IPS-18c (cell line): ENCODE results near the gene HTD2.
"Not testable (repeated sequence)": the region's sequence is repeated elsewhere in the genome, so short reads cannot be mapped to it uniquely, and the experiment has no call there.

Source experiments
- H3K4me3 ChIP-seq: 2 replicates; pipeline ENCODE4 v1.7.0; 2013; ENCODE audit warnings: low read depth, mild to moderate bottlenecking, low read length, moderate library complexity; ENCODE audit not compliant: insufficient read depth
- H3K9me3 ChIP-seq: one replicate; pipeline ENCODE4 v1.6.1; 2013; ENCODE audit warnings: mild to moderate bottlenecking, low read length, moderate library complexity; ENCODE audit not compliant: control insufficient read depth, insufficient read depth

The HTD2 gene

DNA sequence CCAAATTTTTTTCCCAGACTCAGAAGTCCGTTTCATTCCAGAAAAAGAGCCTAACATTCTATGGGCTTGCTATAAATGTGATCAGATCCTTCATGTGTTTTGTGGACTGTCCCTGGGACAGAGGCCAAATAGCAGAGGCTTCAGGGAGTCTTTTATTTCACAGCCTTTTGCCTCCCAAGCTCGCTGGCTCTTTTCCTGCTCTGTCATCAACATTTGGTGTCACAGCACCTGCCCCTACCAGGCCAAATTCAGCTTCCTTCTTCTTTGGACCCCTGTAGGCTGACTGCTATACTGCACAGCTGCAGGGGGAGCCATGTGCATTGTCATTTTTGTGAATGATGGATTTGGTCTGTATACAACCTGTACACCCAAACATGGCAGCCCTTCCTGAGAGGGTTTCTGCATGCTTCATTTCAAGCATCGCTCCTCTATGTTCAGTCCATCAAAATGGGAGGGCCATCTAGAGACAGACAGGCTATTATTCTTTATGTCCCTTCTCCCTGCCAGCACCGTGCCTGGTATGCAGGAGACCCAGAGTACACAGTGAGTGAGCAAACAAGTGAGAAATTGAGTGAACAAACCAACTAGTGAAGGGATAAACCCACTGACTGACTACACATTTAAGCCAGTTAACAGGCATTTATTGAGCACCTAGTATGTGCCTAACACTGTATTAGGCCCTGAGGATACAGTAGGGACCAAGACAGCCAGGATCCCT is 18.1 kb upstream of the HTD2 start:
- Histone ChIP-seq H3K9me3 (peaks cover 4% of the 10 kb centered on the region), H3K4me3 (no peak overlapping the region)

DNA sequence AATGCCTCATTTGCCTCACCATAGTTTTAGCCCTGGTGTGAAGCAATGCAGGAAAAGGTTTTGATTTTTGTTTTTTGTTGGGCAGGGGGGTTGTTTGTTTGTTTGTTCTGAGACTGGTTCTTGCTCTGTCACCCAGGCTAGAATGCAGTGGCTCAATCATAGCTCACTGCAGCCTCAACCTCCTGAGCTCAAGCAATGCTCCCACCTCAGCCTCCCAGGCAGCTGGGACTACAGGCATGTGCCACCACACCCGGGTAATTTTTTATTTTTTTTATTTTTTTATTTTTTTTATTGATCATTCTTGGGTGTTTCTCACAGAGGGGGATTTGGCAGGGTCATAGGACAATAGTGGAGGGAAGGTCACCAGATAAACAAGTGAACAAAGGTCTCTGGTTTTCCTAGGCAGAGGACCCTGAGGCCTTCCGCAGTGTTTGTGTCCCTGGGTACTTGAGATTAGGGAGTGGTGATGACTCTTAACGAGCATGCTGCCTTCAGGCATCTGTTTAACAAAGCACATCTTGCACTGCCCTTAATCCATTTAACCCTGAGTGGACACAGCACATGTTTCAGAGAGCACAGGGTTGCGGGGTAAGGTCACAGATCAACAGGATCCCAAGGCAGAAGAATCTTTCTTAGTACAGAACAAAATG is 17.2 kb upstream of the HTD2 start:
- H3K4me3 ChIP-seq: not testable (repeated sequence)

DNA sequence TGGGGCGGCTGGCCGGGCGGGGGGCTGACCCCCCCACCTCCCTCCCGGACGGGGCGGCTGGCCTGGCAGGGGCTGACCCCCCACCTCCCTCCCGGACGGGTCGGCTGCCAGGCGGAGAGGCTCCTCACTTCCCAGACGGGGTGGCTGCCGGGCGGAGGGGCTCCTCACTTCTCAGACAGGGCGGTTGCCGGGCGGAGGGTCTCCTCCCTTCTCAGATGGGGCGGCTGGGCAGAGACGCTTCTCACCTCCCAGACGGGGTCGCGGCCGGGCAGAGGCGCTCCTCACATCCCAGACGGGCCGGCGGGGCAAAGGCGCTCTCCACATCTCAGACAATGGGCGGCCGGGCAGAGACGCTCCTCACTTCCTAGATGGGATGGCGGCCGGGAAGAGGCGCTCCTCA is 15.9 kb upstream of the HTD2 start:
- not testable (repeated sequence) for H3K9me3 ChIP-seq, H3K4me3 ChIP-seq

More for the DNA sequence above, 17.2 kb upstream of the HTD2 start:
- H3K9me3 ChIP-seq: not testable (repeated sequence)

GRCh38 chr3:58291671-58292338 is 14.5 kb upstream of the HTD2 start:
- Histone ChIP-seq H3K9me3 (peaks cover 4% of the 10 kb centered on the region), H3K4me3 (no peak overlapping the region)

- peaks cover 4% of the 10 kb centered on the region for H3K9me3 ChIP-seq
- no peak overlapping the region for H3K4me3 ChIP-seq
Observed at GRCh38 chr3:58292866-58293265, 13.5 kb upstream of the HTD2 start.

GRCh38 chr3:58293516-58293915 is 12.8 kb upstream of the HTD2 start:
- Histone ChIP-seq H3K4me3 (no peak overlapping the region), H3K9me3 (peaks cover 4% of the 10 kb centered on the region)

- H3K9me3 ChIP-seq: peaks cover 6% of the 10 kb centered on the region
- no peak overlapping the region for H3K4me3 ChIP-seq
Observed at GRCh38 chr3:58296269-58296668, 10.1 kb upstream of the HTD2 start.

- Histone ChIP-seq H3K4me3 (no peak overlapping the region), H3K9me3 (peaks cover 6% of the 10 kb centered on the region)
Observed at GRCh38 chr3:58296843-58297242, 9.5 kb upstream of the HTD2 start.

DNA sequence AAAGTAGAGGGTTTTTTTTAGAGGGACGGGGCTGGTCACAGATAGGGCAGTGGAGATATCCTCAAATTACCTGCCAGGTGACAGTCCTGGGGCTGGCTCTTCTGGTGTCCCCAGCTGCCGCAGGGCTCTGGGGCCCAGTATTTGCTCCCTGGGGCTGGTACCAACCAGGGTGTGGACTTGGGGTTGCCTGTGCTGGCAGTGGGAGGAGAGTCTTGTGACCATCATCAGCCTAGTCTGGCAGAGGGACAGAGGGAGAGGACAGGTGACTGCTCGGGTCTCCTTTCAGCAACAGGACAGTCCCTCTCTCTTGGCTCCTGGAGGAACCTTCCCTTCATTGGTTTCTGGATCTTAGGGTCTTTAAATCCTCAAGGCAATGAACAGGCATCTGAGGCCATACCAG is 8.1 kb upstream of the HTD2 start:
- H3K4me3 ChIP-seq: no peak overlapping the region
- peaks cover 2% of the 10 kb centered on the region for H3K9me3 ChIP-seq

- H3K9me3 ChIP-seq: peaks cover 2% of the 10 kb centered on the region
Observed at GRCh38 chr3:58299075-58299474, 7.2 kb upstream of the HTD2 start.

GRCh38 chr3:58299839-58300516 is 6.3 kb upstream of the HTD2 start:
- H3K9me3 ChIP-seq: peaks cover 2% of the 10 kb centered on the region
- H3K4me3 ChIP-seq: no peak overlapping the region

More at GRCh38 chr3:58299075-58299474, 7.2 kb upstream of the HTD2 start:
- no peak overlapping the region for H3K4me3 ChIP-seq

- peak overlapping the region; percentile 98 for H3K4me3 ChIP-seq
- no peaks in the 10 kb centered on the region for H3K9me3 ChIP-seq
Observed at GRCh38 chr3:58307639-58308215, 1.4 kb downstream of the HTD2 start.

GRCh38 chr3:58308728-58309127 is 2.4 kb downstream of the HTD2 start:
- no peak overlapping the region for H3K4me3 ChIP-seq

GRCh38 chr3:58317811-58318210 is 11.5 kb downstream of the HTD2 start:
- Histone ChIP-seq H3K4me3 (no peak overlapping the region), H3K9me3 (no peaks in the 10 kb centered on the region)

More at GRCh38 chr3:58308728-58309127, 2.4 kb downstream of the HTD2 start:
- H3K9me3 ChIP-seq: no peaks in the 10 kb centered on the region

- Histone ChIP-seq H3K4me3 (no peak overlapping the region), H3K9me3 (no peaks in the 10 kb centered on the region)
Observed at GRCh38 chr3:58321791-58322190, 15.5 kb downstream of the HTD2 start.

DNA sequence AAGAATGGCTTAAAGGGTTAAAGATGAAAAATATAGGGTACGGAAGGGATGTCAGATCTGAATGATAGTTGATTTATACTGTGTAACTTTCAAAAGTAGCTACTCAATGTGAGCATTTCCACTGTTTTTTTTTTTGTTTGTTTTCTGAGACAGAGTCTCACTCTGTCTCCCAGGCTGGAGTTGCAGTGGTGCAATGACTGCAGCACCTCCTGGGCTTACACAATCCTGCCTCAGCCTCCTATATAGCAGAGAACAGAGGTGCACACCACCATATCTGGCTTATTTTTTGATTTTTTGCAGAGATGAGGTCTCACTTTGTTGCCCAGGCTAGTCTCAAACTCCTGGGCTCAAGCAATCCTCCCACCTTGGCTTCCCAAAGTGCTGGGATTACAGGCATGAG is 16.5 kb downstream of the HTD2 start:
- Histone ChIP-seq H3K9me3 (no peaks in the 10 kb centered on the region), H3K4me3 (no peak overlapping the region)
